HuH-7 (cell line): ENCODE data around the gene COPG2.
A peak's percentile ranks its signal among the peaks of the same experiment; 100 is the strongest.
"Not testable (repeated sequence)": the region's sequence is repeated elsewhere in the genome, so short reads cannot be mapped to it uniquely, and the experiment has no call there.

Source experiments
- DNase-seq: peaks from one replicate; pipeline ENCODE4 v3.0.0; 2011; ENCODE audit warnings: low spot score

COPG2 gene

DNA sequence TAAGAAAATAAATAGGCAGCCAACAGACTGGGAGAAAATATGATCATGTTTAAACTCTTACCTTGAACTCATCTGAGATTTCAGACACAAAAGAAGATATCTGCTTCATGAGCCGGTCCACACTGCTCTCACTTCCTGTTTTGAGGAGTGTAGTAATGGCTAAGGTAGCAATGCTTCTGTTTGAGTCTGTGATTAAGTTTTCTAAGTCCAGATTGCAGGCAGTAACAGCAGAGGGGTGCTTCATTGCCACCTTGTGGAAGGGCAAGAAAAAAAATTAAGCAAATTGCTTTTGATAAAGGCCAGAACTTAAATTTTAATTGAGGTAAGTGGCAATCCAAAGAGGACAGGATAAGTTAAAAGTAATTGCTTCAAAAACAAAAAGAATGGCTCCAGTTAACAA, 107.6 kb downstream of the COPG2 start:
- peak; percentile 16 for DNase-seq

DNA sequence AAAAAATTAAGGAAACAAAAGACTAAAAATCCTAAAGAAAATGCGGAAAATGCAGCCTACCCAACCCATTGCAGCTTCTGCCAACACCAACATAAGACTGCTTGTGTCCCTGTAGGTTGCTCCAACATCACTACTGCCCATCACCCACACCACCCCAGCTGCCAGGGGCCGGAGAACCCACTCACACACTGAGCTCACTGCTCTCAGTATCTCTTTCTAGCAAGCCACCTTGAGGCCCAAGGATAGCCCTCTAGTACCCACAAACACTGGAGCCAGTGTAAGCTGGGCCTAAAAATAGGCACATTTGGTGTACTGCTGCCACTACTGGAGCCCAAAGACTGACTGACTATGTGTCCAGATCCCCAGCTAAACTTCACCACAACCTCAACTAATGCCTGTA, 109.4 kb downstream of the COPG2 start:
- DNase-seq = no peak

DNA sequence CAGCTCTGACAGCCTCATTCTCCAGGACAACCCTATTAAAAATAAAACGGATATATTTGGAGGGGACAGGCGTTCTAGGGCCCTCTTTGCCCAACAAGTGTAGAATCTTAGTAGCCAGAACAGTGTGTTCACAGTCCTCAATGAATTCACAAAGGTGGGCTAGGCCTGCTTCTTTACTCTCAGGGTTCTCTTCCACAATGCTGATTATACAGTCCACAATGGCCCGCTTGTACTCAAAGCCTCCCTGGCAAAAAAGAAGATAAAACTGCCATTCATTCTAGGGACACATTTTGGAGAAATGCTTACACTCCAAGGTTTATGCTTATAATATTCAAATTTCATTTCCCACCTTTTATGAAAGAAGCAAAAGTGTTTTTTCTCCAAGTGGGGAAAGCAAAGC, 114.1 kb downstream of the COPG2 start:
- no peak for DNase-seq

DNA sequence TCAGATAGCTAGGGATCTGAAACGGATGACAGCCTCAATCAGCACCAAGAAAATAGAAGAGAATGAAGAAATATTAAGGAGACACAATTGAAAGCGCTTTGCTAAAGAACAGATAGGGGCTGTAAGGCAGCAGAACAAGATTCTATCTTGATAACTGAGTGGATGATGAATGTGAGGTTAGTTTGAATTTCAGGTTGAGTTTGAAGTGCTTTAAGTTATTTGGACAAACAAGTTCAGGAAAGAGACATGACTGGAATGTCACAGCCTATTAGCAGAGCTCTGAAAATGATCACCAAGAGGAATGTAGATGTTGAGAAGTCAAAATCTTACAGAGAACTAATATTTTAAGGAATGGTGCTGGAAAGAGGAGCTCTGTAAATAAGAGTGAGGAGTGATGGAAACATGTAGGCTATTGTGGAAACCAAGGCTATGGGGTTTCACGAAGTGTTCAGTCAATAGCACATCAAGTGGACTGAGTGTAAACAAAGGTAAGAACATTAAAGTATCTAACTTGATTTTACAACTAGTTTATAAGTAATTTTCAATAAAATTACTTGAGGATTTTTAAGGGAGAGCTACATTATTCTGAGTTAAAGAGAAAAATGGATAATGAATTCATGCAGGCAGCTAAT, 115.0 kb downstream of the COPG2 start:
- DNase-seq = no peak

DNA sequence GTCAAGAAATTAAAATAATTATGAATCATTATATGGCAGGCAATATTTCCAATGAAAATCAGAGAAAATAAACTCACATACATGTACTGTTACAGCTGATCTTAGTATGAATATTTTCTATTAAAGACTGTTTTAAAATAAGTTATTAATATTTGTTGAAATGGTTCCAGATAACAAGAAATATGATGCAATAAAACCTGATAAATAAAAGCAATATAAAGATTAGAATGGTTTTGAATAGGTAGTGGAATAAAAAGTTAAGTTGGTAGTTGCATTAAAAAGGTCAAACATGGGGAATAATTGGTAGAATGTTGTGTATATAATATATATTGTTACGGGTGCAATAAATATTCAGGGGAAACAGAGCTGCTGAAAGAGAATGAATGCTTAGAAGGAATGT, 124.2 kb downstream of the COPG2 start:
- no peak for DNase-seq

DNA sequence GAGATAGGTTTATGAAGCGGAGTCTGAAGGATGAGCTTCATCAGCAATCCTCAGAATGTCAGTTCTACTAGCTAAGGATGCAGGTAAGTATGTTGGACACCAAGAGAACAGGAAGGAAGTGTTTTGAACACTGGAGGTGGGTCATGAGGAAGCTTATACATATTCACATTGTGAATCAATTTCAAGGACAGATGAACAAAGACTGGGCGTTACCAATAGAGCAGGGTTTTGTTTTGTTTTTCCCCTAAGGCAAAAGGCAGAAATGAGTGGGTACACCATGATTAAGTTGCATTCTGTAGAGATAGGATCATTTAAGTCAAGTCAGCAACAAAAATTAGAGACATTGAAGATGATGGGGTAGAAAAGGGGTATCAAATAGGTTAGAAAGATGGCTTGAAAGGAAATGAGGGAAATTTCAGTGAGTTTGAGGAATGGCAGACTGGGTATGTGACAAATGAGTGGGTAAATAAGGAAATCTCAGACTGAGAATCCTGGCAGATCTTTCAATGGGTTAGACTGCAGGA, 125.0 kb downstream of the COPG2 start:
- no peak for DNase-seq

DNA sequence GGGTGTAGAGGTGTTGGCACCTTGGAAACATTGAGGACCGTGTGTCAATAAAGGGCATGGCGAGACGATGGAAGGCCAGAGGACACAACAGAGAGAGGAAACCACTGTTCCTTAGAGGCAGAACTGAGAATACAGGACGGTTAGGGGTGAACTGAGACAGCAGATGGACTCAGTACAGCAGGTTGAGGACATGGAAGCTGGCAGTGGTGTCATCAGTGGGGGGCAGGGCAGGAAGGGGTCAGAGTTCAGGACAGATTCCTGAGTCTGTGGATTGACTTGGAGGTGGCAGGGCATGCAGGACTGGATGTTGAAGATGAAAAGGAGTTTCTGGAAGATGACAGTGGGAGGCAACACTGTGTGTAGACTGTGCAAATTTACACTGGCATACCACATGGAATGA, 126.3 kb downstream of the COPG2 start:
- DNase-seq = not testable (repeated sequence)

DNA sequence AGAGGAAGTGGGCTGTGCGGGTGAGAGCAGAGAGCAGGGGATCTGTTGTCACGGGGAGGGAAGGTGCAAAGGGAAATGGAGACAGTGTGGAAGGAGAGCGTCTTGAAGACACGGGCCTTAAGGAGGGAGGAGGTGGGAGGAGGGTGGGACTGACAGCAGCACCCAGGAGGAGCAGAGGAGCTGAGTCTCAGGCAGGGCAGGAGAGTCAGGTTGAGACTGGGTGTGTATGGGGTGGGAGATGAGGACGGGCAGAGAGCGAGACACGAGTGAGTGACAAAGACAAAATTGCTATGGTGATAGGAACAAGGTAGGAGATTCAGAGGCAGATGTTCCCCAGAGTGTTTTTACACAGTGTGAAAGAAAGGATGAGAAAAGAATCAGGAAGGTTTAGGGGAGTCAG, 127.3 kb downstream of the COPG2 start:
- not testable (repeated sequence) for DNase-seq

DNA sequence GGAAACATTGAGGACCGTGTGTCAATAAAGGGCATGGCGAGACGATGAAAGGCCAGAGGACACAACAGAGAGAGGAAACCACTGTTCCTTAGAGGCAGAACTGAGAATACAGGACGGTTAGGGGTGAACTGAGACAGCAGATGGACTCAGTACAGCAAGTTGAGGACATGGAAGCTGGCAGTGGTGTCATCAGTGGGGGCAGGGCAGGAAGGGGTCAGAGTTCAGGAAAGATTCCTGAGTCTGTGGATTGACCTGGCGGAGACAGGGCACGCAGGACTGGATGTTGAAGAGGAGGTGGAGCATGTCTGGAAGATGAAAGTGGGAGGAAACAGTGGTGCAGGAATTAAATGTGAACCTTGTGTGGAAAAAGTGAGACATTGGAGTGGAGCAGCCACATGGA, 130.7 kb downstream of the COPG2 start:
- not testable (repeated sequence) for DNase-seq

DNA sequence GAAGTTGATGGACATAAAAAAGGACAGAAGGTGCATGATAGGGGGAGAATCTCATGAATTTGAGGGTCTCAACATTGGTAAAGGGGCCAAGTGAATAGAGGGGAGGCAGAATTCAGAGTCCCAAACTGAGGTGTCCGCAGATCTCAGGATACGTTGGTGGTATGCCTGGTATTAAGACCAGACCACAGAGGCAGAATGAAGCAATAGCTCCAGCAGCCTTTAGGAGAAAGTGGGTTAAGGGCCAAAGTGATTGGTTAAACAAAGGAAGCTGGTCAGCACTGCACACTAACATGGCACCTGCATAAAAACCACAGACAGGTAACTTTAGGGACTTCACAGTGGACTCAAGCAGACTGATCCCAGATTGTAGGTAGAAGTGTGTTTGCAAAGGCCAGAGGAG, 139.1 kb downstream of the COPG2 start:
- no peak for DNase-seq

DNA sequence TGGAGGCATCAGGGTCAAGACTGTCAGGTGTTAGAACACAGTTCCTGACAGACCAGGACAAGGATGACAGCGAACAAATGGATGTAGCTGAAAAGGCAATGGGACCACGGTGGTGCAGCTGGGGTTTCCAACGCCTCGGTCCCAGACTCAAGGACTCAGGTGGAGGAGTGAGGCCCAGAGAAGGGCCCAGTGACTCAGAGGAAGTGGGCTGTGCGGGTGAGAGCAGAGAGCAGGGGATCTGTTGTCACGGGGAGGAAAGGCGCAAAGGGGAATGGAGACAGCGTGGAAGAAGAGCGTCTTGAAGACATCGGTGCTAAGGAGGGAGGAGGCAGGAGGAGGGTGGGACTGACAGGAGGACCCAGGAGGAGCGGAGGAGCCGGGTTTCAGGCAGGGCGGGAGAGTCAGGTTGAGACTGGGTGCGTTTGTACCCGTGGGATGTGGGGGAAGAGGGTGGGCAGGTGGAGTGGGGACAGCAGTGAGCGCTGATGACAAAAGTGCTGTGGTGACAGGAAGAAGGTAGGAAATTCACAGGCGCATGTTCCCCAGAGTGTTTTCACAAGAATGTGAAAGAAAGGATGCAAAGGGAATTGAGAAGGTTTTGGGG, 140.7 kb downstream of the COPG2 start:
- DNase-seq = not testable (repeated sequence)

DNA sequence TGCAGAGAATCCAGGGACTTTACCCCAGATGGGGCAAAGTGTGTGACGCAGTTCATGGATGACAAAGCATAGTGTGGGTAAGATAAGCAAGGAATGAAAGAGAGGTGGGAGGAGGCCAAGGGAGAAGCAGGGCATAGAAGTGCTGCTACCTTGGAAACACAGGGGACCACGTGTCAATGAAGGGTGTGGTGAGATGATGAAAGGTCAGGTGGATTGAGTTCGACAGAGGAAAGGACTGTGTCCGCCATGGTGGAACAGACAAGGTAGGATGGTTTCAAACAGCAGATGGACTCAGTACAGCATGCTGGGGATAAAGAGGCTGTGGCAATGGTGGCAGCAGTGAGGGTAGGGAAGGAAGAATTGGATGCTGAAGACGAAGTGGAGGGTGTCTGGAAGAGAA, 143.9 kb downstream of the COPG2 start:
- no peak for DNase-seq

DNA sequence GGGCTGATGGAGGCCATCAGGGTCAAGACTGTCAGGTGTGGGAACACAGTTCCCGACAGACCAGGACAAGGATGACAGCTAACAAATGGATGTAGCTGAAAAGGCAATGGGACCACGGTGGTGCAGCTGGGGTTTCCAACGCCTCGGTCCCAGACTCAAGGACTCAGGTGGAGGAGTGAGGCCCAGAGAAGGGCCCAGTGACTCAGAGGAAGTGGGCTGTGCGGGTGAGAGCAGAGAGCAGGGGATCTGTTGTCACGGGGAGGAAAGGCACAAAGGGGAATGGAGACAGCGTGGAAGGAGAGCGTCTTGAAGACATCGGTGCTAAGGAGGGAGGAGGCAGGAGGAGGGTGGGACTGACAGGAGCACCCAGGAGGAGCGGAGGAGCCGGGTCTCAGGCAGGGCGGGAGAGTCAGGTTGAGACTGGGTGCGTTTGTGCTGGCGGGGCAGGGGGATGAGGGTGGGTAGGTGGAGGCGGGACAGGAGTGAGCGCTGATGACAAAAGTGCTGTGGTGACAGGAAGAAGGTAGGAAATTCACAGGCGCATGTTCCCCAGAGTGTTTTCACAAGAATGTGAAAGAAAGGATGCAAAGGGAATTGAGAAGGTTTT, 144.9 kb downstream of the COPG2 start:
- not testable (repeated sequence) for DNase-seq

DNA sequence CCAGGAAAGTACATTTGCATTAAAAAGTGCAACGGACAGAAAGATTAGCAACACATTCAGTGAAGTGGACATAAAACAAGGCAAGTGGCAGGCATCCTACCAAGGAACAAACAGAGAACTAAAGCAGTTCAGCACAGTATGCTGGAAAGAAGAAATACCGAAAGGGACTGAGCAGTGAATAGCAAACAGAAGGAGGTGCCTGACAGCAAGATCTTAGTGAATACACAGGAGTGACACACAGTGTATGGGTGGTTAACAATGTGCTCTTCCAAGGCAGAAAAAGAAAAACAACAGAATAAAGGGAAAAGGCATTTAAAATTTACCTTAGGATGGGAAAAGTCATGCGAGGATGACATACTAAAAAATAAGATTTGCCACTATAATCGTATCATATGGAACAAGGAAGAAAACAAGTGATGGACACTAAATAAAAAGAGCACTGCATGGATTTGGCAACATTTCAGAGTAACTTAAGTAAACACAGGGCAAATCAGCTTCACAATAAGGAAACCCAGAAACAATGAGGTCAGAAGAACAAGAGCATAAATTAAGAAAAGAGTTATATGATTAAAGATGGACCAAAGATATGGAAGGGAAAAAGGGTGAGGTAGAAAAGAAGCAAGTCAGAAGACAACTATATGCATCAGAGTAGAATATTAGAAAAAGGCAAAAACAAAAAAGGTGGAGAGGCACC, 147.1 kb downstream of the COPG2 start:
- DNase-seq = no peak

DNA sequence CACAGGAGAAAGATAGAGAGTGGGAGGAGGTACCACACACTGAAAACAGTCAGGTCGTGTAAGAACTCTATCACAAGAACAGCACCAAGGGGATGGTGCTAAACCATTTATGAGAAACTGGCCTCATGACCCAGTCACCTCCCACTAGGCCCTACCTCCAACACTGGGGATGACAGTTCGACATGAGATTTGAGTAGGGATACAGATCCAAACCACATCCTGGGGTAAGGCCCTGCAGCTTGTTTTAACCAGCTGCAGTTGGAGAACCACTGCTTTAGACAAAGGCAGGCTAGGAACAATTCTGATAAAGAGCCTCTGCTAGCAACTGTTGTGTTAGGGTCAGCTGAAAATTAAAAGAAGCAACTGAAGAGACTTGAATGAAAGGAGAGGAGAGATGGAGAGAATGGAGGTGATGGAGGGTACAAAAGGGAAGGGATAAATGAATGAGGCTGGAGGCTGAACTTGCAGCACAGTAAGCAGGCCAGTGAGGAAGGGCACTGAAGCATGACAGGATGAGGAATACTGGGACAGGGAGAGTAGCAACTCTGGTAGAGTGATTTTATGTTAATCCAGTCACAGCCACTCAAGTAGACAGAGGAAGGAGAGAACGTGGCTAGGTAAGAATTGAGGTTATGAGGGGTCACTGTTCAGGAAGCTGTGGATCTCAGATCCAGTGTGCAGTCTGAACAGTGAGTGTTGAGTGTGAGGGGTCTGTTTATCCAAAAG, 153.1 kb downstream of the COPG2 start:
- no peak for DNase-seq

DNA sequence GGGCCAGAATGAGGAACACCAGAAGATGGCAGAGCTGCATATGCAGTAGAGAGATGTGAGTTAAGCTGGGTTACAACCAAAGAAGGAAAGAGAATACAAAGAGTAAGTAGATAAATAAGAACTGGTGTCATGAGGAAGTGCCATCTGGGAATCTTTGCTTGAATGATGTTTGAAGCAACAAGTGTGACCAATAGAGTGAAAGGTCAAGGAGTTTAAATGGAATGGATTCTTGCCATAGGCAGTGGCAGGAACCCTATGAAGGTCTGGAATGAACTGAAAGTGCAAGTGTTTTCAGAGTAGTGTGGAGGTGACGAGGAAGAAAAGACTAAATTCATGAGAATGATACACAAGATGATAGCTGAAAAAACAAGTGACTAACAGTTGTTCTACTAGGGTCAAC, 155.1 kb downstream of the COPG2 start:
- no peak for DNase-seq

DNA sequence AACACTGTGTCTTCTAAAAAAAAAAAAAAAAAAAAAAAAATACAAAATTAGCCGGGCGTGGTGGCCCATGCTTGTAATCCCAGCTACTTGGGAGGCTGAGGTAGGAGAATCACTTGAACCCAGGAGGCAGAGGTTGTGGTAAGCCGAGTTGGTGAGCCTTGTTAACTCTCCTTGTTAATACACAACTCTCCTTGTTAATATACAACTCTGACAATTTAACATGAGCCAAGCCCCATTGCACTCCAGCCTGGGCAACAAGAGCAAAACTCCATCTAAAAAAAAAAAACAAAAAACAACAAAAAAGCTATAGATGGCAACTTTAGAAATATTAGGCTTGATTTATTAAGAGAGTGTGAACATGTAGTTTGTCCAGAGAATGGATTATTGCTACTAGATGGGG, 156.5 kb downstream of the COPG2 start:
- DNase-seq = not testable (repeated sequence)

DNA sequence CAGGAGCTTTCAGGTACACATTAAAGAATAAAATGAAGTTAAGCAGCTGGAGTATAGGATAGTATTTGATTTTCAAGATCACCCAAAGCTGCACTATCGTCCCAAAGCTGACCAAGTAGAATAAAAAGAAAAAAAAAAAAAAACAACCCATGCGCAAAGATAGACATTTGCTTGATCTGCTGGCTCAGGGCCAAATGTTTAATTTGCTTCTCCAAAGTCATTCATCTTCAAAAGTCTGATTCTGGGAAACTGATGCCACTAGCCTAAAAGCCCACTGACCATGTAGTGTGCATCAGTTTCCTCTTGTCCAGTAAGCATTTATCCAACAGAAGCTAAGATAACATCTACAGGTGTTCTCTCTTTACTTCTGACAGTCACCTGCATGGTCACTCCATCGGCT, 162.2 kb downstream of the COPG2 start:
- no peak for DNase-seq

DNA sequence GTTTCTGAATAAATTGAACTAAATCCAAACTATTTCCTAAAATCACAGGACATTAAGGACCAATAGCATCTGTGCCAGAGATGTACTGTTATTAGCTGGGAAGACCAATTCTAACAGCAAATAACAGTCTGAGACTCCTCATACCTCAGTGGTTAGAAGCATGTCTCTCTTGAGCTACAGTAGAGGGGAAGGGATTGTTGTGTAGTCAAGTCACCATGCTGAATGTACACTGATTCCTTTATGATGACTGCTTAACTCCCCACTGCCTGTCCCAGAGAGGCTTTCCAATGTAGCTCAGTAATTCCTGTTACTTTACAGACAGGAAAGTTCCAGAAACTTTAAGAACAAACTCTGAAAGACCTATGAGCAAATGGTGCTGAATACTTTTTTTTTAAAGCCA, 162.8 kb downstream of the COPG2 start:
- DNase-seq = no peak

DNA sequence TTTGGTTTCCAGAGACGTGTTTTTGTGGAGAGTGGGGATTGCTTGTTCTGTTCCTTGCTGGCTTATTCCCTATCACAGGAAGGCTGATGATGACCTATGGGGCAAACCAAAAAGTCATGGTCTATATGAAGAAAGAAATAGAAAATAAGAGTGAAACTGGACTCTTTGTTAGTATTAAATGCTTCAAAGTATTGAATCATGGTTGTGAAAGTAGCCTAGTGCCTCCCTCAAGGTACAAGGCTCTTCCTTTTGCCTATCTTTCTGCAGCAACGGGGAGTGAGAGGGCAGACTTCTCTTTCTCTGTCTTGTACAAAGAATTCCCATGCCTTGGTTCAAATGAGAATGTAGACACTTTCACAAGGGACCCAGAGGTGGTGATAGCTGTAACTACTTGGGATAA, 167.6 kb downstream of the COPG2 start:
- no peak for DNase-seq

DNA sequence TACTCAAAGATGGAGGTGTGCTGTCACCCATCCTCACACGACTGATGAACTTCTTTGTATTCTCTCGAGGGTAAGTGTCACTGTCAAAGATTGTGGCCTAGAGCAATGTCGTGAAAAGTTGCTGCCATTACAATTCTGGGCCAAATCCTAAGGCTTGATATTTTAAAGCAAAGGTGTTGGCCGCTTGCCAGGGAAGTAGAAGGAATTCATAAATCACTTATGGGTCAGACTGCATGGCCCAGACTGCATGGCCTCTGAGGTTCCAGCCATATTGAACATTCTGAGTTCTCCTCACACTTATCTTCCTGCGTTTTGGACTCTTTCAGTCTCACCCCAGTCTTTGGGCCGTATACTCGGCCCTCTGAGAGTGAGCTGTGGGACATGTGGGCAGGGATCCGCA, 168.1 kb downstream of the COPG2 start:
- DNase-seq = no peak

DNA sequence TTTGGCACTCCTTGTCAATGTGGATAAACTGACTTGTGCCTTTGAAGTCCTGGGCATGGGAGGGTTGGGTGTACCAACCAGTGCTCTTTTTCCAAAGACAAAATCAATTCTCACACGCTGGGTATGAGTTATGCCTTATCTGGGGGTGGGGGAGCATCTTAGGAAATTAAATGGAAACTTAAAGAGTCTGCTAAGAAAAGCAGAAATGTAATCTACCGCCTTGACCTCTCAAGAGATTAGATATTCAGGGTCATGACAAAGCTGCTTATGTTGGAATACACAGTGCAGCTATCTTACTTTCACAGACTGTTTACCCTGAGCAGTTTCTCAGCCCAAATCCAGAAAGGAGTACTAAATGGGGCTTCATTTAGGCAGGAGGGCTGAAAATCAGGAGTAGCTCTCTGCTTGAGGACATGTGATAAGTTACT, 174.1 kb downstream of the COPG2 start:
- DNase-seq = no peak
